OCI-LY7 (cell line): ENCODE data around the gene KLK13. TPM values are rescaled to one million over a fixed set of nuclear protein-coding genes. Genes with fewer than 3 reads are reported as not detected.

Experiments used
- BruUV-seq: library from RNA; stranded (reverse); fragments of 400-500 nt; replicated peaks from 2 replicates; lab custom pipeline; 2021; lab: Mats Ljungman, UMichigan
- CTCF ChIA-PET: fragments of 300-600 bp; sonication (Branson Sonifier 250); formaldehyde crosslinking; loops from one replicate; lab custom pipeline; 2022; ENCODE audit warnings: antibody characterized with exemption; ENCODE audit not compliant: unreplicated experiment; lab: Charles Lee
- POLR2A ChIA-PET: fragments of 300-600 bp; sonication (Branson Sonifier 250); formaldehyde crosslinking; loops from one replicate; lab custom pipeline; 2022; ENCODE audit warnings: antibody characterized with exemption; lab: Charles Lee
- DNase-seq: peaks from one replicate; pipeline ENCODE4 v3.0.0-alpha.2; 2015; ENCODE audit warnings: low spot score
- H2AFZ ChIP-seq: fragments of 200-600 bp; sonication (generic), shearing (Covaris generic); 2 replicates; pipeline ENCODE4 v1.6.1; 2014; ENCODE audit warnings: mild to moderate bottlenecking, antibody characterized with exemption, low read length, moderate library complexity
- H3K27ac ChIP-seq: fragments of 200-600 bp; sonication (generic); 2 replicates; pipeline ENCODE4 v1.5.1; 2014; ENCODE audit warnings: mixed run types, low read depth, mild to moderate bottlenecking, moderate library complexity, low read length, inconsistent platforms; ENCODE audit not compliant: poor library complexity, severe bottlenecking
- H3K36me3 ChIP-seq: fragments of 200-600 bp; sonication (generic); 2 replicates; pipeline ENCODE4 v1.6.1; 2014; ENCODE audit warnings: mild to moderate bottlenecking, antibody characterized with exemption, low read length, moderate library complexity, mixed read lengths; ENCODE audit not compliant: insufficient read depth
- H3K4me1 ChIP-seq: fragments of 200-600 bp; sonication (generic); 2 replicates; pipeline ENCODE4 v1.5.1; 2014; ENCODE audit warnings: mild to moderate bottlenecking, low read length; ENCODE audit not compliant: insufficient read depth, poor library complexity, severe bottlenecking
- H3K4me2 ChIP-seq: fragments of 200-600 bp; sonication (generic); 2 replicates; pipeline ENCODE4 v1.6.1; 2014; ENCODE audit warnings: mild to moderate bottlenecking, low read length
- H3K4me3 ChIP-seq: fragments of 200-600 bp; sonication (generic); 2 replicates; pipeline ENCODE4 v1.5.1; 2014; ENCODE audit warnings: mild to moderate bottlenecking, low read depth, low read length; ENCODE audit not compliant: poor library complexity, severe bottlenecking
- H3K79me2 ChIP-seq: fragments of 200-600 bp; sonication (generic); 2 replicates; pipeline ENCODE4 v1.6.1; 2016; ENCODE audit warnings: low read depth, mild to moderate bottlenecking, low read length, moderate library complexity, mixed read lengths; ENCODE audit not compliant: insufficient read depth
- H3K9me2 ChIP-seq: fragments of 200-600 bp; sonication (generic); 2 replicates; pipeline ENCODE4 v1.6.1; 2016; ENCODE audit warnings: mild to moderate bottlenecking, low read length, mixed read lengths; ENCODE audit not compliant: insufficient read depth
- H3K9me3 ChIP-seq: fragments of 200-600 bp; sonication (generic); 2 replicates; pipeline ENCODE4 v1.6.1; 2014; ENCODE audit warnings: mild to moderate bottlenecking, mixed run types, low read length, mixed read lengths
- H4K20me1 ChIP-seq: fragments of 200-600 bp; sonication (generic); 2 replicates; pipeline ENCODE4 v1.6.1; 2014; ENCODE audit warnings: mild to moderate bottlenecking, antibody characterized with exemption, low read length, moderate library complexity, mixed read lengths; ENCODE audit not compliant: insufficient read depth
- CTCF ChIP-seq: fragments of 200-600 bp; sonication (generic); conservative IDR thresholded peaks from 2 replicates; pipeline ENCODE4 v1.5.1; 2014; ENCODE audit warnings: mild to moderate bottlenecking, antibody characterized with exemption, low read length, moderate library complexity, mixed read lengths
- EZH2phosphoT487 ChIP-seq: fragments of 200-600 bp; sonication (generic); IDR thresholded peaks from 2 replicates; pipeline ENCODE4 v1.6.1; 2018; ENCODE audit warnings: low read depth, borderline replicate concordance, mild to moderate bottlenecking, mixed run types, antibody characterized with exemption, low read length, moderate library complexity, mixed read lengths
- intact Hi-C: fragments of 100-400 bp; cut with micrococcal nuclease; formaldehyde crosslinking; loops from one replicate; pipeline ENCODE4 v1.10.0; 2022; ENCODE audit not compliant: unreplicated experiment
- total RNA-seq, 2 experiments: library from RNA; depleted of rRNA in 1 of 2; stranded (reverse); fragments of >200 nt in 1 of 2; shearing (Covaris generic) in 1 of 2; gene quantifications; 2 replicates each; pipeline ENCODE4 v1.2.3, GENCODE V29; 2014 to 2022

Gene KLK13
- total RNA-seq, 2 experiments from 2014 or later: not detected

- no peaks in the 10 kb centered on the region for H4K20me1 ChIP-seq
- DNase-seq: no peak
- intact Hi-C loops: no loop called here
- ChIA-PET POLR2A (no interaction called here), CTCF (no interaction called here)
- H3K27ac ChIP-seq: no peak overlapping the region
- BruUV-seq: no TSS peak
- TF ChIP-seq EZH2phosphoT487 (no peak), CTCF (no peak)
- no peak overlapping the region for H3K4me2 ChIP-seq
- no peaks in the 10 kb centered on the region for H3K9me2 ChIP-seq
- H3K9me3 ChIP-seq: 0 out of 2 replicates have a peak, but pooled peaks cover 13% of the 10 kb centered on the region
- no peak overlapping the region for H3K4me3 ChIP-seq
- no peaks in the 10 kb centered on the region for H3K79me2 ChIP-seq
- no peak overlapping the region for H2AFZ ChIP-seq
- H3K4me1 ChIP-seq: no peaks in the 10 kb centered on the region
- H3K36me3 ChIP-seq: no peaks in the 10 kb centered on the region
These were observed 13.2 kb upstream of the KLK13 start for GRCh38 chr19:51078104-51078503.

- CTCF ChIA-PET: no interaction called here
- DNase-seq: no peak
These were observed 11.8 kb upstream of the KLK13 start for GRCh38 chr19:51076631-51077213.

More at GRCh38 chr19:51076631-51077213, 11.8 kb upstream of the KLK13 start:
- H4K20me1 ChIP-seq: no peaks in the 10 kb centered on the region
- H3K4me3 ChIP-seq: no peak overlapping the region
- intact Hi-C loops: no loop called here
- no peaks in the 10 kb centered on the region for H3K4me1 ChIP-seq
- no peak overlapping the region for H2AFZ ChIP-seq
- H3K9me3 ChIP-seq: 0 out of 2 replicates have a peak, but pooled peaks cover 13% of the 10 kb centered on the region
- POLR2A ChIA-PET: no interaction called here
- H3K36me3 ChIP-seq: no peaks in the 10 kb centered on the region
- TF ChIP-seq CTCF: no peak
- TF ChIP-seq EZH2phosphoT487: no peak
- no peak overlapping the region for H3K4me2 ChIP-seq
- no TSS peak for BruUV-seq
- no peaks in the 10 kb centered on the region for H3K79me2 ChIP-seq
- no peaks in the 10 kb centered on the region for H3K9me2 ChIP-seq
- no peak overlapping the region for H3K27ac ChIP-seq
